Measurements from ENCODE around the gene CFDP1.

CFDP1 gene

GRCh38 chr16:75267631-75268264 is 165.6 kb downstream of the CFDP1 start:
- no peak for DNase-seq (ENCODE audit: low read depth in 1 of 2, low spot score in 1 of 2)

DNA sequence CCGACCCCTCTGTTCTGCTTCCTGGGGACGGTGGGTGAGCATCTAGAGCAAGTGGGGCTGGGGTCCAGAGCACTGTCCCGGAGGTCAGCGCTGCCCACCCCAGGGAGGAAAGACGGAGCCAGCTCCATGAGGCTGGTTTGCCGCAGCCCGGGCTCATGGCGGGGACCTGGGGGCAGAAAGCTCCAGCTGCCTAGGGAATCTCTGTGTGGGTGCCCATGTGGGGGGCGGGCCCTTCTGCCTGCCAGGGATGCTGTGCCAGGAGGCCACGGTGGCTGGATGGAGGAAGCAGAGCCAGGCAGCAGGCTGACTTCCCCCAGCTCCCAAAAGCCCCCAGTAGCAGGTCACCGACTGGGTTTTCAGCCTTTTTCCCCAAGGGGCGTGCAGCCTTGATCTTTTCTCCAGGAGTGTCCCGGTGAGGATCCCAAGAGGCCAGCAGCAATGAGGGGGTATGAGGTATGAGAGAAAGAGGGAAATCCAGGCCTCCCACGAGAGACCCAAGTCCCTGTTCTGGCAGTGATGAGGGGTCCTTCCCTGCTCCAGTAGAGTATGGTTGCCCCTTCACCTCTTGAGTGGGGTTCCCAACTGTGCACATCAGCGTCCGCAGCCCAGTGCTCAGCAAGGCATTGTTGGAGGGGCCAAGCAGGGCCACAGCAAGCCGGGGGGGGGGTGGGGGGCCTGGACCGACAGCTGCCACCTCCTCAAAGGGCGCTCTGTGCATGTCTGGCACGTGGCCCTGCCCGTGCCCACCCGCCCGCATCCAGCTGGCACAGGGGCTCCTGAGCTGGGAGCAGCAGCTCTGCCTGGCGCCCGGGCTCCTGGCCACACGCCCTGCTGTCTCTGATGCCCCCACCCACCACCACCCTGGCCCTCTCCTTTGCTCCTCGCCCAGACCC is 166.3 kb downstream of the CFDP1 start:
- no peak for DNase-seq (ENCODE audit: low read depth in 1 of 2, low spot score in 1 of 2)

- no peak for DNase-seq (ENCODE audit: low read depth in 1 of 2, low spot score in 1 of 2)
These were observed 167.2 kb downstream of the CFDP1 start for GRCh38 chr16:75265911-75266701.

DNA sequence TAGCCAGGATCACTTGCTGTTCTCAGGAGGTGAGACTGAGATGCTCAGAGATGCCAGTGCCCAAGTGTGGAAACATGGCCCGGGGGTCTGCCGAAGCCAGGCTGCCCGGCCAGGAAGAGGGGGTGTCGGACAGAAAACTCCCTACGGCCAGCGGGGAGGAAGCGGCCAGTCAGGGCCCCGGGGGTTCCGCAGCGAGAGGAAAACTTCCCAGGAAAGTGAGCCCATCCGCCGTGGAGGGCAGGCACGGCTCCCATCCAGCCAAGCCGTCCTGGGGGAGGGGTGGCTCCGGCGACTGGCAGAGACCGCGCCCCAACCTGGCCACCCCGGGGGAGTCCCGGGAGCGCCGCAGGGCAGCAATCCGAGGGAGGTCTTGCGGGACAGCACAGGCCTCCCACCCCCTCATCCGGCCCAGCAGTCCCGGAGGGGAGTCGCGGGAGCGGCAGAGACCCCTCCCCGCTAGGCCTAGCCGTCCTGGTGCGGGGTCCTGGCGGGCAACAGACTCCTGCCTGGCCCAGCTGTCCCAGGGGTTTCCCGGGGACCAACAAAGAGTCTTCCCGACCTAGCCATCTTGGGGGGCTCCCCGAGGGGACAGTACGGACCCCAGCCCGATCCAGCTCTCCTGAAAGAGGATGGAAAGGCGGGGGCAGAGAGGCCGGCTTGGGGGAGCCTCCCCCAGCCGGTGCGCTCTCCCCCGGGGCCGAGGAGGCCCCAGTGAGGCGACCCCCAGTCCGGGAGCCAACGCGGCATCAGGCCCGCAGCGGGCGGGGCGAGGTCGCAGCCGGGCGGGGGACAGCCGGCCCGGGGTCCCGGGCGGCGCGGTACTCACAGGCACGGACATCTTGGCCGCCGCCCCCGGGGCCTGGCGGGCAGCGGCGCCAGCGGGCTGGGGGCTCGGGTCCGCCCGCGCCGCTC is 168.0 kb downstream of the CFDP1 start:
- no peak for DNase-seq (ENCODE audit: low read depth in 1 of 2, low spot score in 1 of 2)

DNA sequence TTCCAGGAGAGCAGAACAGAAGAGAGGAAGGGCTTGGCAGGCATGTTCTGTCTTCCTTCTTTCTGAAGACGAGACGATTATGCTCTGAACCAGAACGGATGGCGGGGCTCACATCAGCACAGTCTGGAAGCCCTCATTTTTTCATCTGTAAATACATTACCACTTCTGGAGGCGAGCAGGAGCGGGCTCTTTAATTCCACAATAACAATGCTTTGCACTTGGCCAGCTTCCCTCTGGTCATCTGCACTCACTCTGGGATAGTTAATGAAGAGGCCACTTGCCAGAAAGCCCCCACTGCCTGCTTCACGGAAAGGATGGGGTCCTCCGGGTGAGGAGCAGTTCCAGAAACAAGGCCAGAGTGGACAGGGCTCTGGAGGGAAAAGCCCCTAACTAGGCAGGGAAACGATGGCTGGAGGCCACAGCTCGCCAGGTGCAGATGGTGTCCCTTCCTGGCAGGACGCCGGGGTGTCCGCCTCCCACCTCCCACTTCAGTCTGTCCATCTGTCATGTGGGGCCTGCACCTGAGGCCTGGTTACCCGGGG is 168.8 kb downstream of the CFDP1 start:
- no peak for DNase-seq (ENCODE audit: low read depth in 1 of 2, low spot score in 1 of 2)

GRCh38 chr16:75263963-75264445 is 169.3 kb downstream of the CFDP1 start:
- no peak for DNase-seq (ENCODE audit: low read depth in 1 of 2, low spot score in 1 of 2)

DNA sequence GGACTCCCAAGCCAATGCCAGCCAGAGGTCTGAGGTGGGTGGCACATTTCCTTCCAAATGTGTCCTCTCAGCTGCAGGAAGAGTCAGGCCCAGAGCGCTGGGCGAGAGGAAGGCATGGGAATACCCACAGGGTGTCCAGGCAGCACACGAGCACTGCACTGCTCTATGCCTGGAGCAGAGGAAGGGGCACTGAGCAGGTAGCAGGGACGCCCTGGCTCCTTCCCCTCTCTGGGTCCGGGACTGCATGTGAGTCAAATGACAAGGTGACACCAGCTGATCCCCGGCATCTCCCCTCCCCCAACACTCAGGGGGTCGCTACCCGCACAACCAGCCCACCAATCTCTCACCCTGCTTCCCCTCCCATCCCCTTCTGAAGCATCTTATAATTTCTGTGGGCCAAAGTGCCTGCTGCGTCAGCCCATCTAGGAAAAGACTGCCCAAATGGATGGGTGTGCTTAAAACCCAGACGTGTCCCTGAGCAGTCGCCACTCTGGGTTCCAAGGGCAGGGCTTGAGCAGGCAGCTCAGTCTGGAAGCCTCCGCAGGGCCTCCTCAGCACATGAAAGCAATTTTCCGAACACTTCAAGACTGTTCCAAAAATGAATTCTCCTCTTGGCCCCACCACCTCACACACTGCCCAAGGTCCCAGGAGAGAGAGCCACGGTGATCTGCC is 169.9 kb downstream of the CFDP1 start:
- no peak for DNase-seq (ENCODE audit: low read depth in 1 of 2, low spot score in 1 of 2)

DNA sequence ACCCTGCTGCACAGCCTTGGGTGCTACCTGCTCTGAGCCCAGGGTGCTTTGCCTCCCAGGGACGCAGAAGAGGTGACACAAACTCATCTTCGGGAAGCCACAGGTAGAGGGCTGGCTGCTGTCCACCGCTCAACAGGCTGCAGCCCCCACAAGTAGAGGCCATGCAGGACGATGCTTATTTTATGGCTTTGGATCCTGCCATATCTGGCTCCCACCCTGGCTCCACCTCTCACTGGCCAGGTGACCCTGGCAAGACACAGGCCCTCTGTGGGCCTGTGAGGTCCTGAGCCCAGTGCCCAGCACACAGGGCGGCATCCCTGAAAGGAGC is 170.5 kb downstream of the CFDP1 start:
- DNase-seq (ENCODE audit: low read depth in 1 of 2, low spot score in 1 of 2): no peak

GRCh38 chr16:75262104-75262799 is 171.1 kb downstream of the CFDP1 start:
- no peak for DNase-seq (ENCODE audit: low read depth in 1 of 2, low spot score in 1 of 2)

DNA sequence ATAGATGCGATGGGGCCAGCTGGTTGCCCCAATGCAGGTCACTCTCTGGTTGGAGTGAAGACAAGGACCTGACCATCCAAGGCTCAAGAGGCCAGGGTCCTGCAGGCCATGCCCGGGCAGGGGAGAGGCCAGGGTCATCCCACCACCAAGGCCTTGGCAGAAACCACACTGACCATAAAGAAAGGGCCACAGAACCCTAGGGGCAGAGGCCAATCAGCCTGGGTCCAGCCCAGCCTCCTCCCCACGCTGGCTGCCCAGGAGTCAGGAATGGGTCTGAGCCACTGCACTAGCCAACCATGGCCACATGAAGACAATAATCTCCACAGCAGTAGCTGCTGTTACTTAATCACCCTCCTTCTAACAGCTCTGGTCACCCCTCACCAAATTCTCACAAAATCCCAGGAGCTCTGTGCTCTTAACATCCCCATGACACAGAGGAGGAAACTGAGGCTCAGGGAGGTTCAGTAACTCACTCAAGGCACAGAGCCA is 171.7 kb downstream of the CFDP1 start:
- DNase-seq (ENCODE audit: low read depth in 1 of 2, low spot score in 1 of 2): no peak

DNA sequence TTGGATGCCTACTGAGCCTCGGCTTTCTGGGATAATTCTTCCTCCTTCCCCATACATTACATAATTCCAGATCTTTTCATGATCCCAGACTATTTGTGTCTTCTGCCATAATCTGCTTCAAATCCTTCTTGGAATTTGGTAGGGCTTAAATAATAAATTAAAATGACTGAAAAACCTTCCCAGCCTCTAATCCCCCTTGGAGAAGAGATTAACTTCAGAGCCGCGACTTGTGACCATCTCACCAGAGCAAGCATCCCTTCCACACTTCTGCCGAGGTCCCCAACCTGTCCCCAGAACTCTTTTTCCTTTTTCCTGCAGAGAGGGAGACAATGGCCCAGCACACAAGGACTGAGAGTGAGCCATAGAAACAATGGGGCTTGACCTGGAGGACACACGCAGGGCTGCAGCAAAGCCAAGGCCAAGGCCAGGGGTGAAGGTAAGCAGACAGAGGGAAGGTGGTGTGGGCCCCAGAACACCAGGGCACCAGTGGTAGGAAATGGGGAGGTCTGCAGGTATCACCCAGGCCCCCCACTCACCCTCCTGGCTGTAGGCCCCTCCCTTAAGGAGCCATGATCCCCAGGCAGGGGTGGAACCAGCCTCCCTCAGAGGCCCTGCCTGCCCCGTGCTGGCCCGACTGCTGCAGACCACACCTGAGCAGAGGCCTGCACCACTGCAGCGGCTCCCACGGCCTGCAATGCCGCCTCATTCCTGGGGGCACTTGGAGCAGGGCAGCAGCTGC is 172.3 kb downstream of the CFDP1 start:
- no peak for DNase-seq (ENCODE audit: low read depth in 1 of 2, low spot score in 1 of 2)

- no peak for DNase-seq (ENCODE audit: low read depth in 1 of 2, low spot score in 1 of 2)
These were observed 174.5 kb downstream of the CFDP1 start for GRCh38 chr16:75258807-75259141.

GRCh38 chr16:75257886-75258806 is 175.2 kb downstream of the CFDP1 start:
- no peak for DNase-seq (ENCODE audit: low read depth in 1 of 2, low spot score in 1 of 2)

GRCh38 chr16:75256696-75257343 is 176.5 kb downstream of the CFDP1 start:
- DNase-seq (ENCODE audit: low read depth in 1 of 2, low spot score in 1 of 2): no peak

DNA sequence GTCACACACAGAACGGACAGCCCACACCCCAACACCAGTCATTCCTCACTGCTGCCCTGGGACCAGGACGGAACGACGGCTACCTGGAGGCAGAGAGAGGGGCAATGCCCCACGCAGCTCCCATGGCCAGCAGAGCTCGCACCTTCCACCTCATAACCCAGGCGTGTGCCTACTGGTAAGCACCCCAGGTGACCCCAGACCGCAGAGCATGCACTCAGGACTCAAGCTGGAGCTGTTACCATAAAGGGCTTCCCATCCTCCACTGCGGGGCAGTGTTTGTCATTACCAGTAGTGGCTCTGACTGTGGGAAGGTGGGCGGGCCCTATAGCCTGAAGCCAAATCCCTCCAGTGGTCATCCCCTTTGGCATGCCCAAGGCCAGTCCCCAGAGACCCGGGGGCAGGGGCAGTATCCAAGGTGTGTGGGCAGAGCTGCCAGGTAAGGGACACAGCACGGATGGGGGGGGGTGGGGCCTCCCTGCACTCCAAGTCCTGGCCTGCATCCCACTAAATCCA is 177.2 kb downstream of the CFDP1 start:
- no peak for DNase-seq (ENCODE audit: low read depth in 1 of 2, low spot score in 1 of 2)

DNA sequence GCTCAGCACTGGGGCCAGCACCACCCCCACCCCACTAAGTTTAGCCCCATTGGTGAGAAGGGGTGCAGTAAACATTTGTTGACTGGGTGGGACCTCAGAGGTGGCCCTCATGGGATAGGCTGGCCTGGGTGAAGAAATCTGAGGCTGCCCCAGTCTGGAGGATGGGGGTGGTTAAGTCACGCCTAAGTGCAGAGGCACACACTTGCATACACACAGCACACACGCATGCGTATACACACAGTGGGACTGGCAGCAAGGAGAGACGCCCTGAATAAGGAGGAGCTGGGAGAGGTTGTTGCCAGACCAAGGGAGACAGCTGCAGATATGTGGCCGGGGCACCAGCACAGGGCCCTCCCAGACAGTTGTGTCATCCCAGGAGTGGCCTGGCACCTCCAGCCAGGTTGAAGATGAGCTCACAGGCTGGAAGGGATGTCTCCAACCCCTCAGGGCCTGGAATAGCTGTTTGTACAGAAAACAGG is 178.9 kb downstream of the CFDP1 start:
- DNase-seq (ENCODE audit: low read depth in 1 of 2, low spot score in 1 of 2): no peak
